GM19463 (cell line): ENCODE measurements around the gene CPED1.
"Not testable (repeated sequence)": the region's sequence is repeated elsewhere in the genome, so short reads cannot be mapped to it uniquely, and the experiment has no call there.

ENCODE experiments used
- ATAC-seq: cut with Tn5 transposase; IDR thresholded peaks from one replicate; pipeline ENCODE4 v1.9.1; 2021; ENCODE audit warnings: mild to moderate bottlenecking, moderate library complexity; ENCODE audit not compliant: unreplicated experiment

CPED1 gene

DNA sequence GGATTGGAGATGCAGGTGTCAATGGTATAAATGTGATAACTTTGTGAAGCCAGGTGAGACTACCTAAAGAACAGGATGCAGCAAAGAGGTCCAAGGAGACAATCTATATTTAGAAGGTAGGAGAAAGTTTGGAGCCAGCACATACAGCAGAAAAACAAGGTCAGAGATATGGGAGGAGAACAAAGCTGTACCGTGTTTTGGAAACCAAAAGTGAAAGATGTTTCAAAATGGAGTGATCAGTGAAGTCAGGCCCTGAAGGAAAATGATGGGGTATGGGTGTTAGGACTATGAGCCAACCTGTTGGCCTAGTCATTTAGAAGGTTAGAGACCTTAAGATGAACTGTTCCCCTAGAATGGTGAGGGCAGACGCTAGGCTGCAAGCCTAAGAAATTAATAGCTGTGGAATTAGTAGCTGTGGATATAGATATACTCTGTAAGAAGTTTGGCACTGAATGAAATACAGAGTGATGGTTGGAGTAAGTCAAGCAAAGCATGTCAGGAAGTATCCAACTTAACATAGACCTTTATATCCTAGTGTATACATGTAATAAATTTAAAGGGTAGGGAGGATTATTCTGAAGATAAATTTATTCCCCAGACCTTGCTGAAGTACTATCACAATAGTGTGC lies 190.5 kb downstream of the CPED1 start:
- peak; percentile 47 for ATAC-seq

DNA sequence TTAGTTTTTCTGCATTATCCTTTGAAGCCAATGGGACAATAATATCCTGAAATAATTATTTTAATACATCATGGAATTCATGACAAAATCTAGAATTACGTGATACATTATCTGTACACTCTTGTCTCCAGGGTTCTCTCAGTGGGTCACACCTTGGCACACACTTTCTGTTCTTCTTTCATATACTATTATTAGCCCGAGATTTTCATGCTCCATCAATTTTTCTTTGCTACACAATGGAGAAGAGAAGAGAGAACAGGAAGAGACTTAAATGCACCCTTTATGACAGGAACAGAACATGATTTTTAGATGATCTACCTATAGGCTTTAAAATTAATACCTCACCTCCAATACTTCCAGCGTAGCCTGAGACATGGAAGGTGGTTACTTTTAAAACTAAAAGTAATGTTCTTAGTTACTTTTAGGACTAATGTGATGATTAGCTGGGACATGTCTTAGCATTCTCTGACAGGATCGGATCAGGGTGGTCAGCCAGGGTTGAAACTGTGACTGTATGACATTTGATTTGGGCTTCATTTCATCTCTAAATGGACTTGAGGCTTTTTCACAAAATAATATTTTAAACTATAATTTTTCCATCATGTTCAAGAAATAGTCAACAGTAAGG lies 192.0 kb downstream of the CPED1 start:
- ATAC-seq = peak; percentile 83

DNA sequence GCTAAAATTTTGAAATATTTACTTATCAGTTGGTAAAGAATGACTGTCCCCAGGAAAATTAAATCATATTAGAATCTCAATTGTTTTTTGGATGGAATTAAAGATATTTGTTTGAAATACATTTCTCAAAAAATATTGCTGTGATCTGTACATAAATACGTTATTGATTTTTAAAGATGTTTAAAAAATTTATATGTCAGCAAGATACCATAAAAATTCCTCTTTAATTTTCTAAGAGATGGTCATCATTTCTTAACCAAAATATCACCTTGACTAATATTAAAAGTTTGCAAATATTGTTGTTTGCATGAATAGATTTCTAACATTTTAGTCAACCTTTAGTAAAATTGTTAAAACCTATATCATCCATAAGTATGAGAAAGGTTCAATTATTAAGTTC lies 192.8 kb downstream of the CPED1 start:
- ATAC-seq = no peak

DNA sequence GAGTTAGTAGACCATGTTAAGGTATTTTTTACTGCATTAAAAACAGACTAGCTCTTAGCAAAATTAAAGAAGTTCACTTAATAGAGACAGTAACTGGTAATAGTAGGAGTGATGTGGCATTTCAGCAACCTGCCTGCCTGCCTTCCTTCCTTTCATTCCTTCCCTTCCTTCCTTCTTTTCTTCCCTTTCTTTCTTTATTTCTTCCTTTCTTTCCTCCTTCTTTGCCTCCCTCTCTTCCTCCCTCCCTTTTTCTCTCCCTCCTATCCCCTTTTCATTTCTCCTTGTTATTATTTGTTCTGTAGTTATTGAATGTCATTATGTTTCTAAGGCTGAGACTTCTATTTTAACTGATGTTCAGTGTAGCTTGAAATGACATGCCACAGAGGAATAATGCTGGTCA lies 193.8 kb downstream of the CPED1 start:
- no peak for ATAC-seq

DNA sequence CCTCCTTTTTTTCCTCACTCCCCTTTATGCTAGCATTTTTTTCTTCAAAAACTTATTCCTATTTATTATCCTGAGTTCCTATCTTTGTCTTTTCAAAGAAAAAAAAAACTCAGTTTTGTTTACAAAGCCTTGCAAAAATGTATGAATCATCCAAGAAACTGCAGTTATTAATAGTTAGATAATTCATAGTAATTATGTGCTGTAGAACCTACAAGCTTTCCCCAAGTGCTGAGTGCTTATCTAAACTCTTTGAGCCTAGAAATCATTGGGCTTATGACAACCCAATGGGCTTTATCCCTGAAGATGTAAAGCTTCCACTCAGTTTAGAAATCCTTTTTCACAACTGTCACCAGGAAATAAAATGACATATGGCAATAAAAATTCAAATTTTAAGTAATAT lies 194.4 kb downstream of the CPED1 start:
- no peak for ATAC-seq

DNA sequence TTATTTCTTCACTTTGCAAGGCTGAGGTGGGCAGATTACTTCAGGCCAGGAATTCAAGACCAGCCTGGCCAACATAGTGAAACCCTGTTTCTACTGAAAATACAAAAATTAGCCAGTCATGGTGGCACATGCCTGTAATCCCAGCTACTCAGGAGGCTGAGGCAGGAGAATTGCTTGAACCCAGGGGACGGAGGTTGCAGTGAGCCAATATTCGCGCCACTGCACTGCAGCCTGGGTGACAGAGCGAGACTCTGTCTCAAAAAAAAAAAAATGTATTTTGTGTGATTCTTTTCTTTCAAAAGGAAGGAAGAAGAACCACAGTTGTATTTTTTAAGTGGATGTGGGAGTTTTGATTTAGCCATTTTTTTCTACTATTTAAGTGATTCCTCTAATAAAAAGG lies 195.4 kb downstream of the CPED1 start:
- not testable (repeated sequence) for ATAC-seq

DNA sequence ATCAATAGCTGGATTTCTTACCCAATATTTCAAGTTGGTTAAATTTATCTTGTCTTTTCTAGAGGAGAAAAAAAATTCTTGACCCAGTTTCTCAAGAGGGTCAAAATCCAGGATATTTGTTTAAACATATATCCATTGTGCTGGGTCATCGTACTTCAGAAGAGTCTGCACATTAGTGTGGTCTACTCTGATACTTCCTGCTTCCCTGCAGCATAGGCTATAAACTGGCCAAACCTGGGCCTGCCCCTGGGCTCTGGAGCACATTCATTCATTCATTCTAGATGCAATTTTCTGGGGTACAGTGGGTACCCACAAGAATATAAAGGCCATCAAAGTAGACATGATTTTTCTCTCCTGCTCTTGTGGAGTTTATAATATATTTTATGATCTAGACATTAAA lies 198.2 kb downstream of the CPED1 start:
- no peak for ATAC-seq

DNA sequence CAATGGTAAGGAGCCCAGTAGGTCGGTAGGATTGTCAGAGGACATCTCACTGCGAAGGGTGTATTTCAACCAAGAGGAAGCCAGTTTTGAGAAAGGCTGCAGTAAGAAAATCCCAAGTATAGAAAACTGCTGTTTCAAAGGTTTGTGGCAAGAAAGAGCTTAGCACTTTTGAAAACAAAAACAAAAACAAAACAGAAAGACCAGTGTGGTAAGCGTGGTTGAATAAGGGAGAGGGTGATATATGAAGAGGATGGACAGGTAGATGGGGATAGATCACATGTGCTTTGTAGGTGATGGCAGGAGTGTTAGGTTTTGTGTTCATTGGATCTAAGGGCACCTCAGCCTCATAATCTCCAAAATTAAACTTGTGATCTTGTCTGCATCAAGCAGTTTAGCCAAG lies 198.7 kb downstream of the CPED1 start:
- peak; percentile 80 for ATAC-seq

DNA sequence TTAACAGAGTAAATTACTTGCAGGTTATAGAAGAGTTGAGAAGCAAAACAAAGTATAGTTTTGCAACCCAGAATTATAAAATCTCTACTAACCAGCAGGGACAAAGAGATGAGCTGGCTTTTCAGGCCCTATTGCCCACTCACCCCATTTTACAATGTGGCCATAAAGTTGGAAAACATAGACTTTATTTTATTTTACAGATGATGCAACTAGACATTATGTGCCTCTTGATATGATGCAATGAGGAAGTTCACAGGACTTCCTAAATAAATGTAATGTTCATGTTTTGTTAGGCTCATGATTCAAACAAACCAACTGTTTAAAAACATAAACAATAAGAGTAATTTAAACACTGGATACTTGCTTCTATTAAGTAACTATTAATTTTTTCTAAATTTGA lies 199.2 kb downstream of the CPED1 start:
- ATAC-seq = no peak

DNA sequence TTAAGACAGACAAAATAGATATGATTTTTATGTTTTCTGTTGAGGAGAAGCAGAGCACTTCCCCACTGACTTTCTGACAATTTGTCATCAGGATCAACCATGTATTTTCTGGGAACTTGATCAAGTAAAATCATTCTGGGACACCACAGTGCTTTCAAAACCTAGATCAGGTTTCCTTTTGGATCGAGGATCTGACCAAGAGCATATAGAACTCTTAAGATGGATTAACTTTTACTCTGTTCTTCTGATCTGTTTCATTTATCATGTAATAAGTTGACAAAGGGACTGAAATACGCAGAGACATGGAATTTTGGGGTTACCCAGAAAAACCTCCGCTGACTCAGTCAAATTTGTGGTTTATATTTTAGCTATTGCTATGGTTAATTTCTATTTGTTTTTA lies 204.3 kb downstream of the CPED1 start:
- no peak for ATAC-seq

DNA sequence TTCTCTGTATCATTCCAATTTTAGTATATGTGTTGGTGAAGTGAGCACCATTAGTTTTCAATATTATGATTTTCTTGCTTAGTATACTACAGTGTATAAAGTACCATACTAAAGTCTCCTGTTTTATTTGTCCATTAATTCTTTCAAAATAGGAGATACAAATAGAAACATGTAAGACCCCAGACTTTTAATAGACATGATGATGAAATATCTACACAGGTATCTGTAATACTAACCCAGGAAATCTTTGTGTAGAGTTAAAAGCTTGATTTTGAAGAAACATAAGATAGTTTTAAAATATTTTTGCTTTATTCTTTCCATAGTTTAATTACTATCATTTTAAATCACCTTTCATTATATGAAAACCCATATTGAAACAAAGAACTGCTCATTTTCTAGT lies 206.5 kb downstream of the CPED1 start:
- no peak for ATAC-seq

DNA sequence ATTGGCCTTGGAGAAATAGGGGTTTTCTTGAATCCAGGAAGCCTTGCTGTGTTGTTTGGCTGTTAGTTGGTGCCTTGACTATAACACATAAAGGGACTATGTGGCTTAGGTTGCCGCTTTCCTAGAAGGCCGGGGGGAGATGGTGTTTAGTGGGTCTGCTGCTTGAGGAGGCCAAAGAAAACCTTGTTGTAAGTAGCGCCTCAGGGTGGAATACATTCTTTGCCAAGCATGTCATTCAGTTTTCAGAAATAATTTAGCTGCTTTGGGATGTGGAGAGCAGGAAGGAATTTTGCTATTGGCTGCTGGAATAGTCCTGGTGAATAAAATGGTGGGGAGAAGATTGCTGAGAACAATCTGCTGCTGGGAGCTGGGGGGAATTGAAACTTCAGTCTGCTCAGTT lies 207.4 kb downstream of the CPED1 start:
- no peak for ATAC-seq

DNA sequence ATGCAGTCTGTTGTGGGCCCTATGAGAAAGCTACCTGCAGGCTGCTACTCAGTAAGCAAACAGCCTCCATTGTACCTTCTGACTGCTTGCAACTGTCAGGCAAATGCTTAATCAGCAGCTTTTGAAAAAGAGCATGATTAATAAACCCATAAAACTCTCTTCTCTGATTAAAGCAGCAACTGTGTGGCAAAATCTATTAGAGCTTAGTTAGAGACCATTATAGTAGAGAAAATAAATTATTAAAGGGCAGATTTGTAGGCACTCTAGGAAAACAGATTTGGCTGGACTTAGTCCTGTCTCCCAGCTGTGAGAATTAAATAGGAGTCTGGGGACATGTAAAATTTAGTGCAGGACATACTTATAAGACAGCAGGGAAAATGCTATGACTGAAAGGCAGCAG lies 207.8 kb downstream of the CPED1 start:
- ATAC-seq = no peak

DNA sequence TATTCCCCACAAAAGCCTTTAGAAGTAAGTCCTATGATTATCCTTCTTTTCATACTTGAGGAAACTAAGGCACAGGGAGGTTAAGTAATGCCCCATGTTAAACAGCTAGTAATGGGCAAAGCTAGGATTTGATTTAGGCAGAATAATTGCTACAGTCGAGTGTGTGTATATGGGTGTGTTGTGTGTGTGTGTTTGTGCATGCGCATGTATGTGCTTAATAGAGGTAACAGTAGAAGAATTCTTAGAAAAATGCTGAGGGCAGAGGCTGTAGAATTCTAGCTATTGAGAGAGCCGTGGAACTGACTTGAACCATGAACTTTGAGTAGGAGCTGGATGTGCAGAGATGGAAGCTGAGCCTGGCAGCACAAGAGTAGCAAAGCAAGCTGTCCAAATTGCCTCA lies 208.9 kb downstream of the CPED1 start:
- no peak for ATAC-seq

DNA sequence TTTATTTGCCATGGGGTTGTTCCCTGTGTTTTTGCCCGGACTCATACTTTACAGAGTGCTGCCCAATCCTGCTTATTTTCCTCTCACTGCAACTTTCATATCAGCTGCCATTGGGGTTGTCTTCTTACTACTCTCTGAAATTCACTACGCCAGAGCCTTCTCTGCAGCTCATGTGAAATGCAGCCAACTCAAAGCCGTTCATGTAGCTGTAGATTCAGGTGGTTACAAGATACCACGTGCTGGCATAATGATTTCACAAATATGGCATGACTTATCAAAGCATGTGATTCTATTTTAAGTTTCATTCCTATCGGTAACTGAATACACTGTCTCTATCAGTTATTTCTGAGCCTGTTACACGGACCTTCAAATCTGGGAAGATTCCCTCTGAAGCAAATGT lies 210.0 kb downstream of the CPED1 start:
- no peak for ATAC-seq

DNA sequence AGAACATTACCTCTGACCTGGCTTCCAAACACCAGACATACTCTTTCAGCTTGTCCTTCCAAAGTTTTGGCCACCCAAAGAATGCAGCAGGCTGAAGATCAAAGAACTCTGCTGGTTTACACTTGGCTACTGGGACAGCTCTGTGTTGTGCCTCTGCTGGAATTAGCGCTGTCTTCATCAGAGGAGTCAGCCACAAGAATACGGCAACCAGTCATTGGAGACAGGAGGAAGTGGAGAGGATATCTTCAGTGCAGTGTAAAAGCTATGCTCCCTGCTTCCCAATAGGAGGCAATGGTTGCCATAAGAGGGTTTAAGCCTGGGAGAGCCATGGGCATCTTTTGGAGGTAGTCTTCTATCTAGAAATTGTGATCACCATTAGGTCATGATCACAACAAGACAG lies 213.6 kb downstream of the CPED1 start:
- no peak for ATAC-seq

DNA sequence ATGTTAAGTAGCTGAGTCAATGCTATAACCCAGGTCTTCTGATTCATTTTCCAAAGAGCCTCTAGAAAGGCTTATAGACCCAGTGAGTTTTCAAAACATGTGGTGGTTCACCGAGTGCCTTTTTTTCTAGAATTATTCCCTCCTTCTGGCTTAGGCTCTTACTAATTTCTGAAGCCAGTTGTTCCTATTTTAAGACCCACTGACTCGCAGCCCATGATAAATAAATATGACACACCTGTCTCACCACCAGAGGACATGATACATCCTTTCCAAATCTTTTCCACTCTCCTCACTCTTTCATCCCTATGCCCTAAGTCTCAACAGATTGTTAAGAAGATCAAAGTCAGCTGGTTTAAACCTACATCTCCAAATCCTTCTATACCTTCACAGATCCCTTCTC lies 214.3 kb downstream of the CPED1 start:
- ATAC-seq = no peak

DNA sequence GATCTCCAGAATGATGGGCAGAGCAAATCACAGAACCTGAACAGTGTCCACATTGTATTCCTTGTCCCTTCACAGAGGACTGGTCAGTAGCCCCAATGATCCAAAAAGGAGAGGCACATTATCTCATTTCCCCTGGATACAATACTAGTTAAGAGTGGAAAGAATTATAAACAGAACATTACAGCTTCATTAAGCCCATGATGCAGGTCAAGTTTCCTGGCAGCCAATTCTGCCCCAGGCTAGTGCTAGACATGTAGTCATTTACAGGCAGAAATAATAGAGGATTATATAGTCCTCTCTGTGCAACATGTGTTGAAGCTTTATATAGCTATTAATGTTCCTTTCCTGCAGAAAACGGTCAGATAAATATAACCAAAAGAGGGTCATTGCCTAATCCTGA lies 216.0 kb downstream of the CPED1 start:
- ATAC-seq = no peak

DNA sequence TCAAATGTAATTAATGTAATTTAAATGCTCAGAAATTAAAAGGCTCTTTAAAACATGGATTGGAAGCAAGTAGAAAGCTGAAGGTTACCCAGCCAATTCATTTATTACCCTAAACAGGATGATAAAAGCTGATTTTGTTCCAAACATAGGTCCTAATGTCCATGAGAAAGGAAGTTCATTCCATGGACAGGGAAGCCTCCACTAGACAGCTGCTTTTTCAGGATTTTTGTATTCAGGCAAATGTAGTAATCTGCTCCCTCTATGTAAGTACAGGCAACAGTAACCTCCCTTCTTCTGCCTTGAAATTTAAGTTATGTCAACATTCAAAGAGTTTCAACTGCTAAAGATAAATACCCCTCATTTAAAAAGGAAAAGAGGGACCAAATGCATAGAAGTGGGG lies 217.3 kb downstream of the CPED1 start:
- no peak for ATAC-seq

DNA sequence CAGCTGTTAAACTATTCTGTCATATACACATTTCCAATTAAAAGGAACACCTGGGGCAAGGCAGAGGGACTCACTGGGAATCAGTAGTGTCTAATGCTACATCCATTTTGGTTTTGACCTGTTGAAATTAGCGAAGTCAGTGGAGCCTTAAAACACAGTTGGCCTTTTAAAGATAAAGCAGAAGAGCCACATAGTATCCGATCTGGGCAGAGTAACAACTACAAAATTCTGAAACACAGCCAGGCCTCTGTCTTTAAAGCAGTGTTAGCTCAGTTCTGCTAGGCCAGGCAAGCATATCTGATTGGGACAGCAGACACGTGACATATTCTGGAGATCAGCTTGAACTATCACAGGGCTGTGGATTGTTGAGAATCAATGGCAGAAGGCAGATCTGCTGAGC lies 222.7 kb downstream of the CPED1 start:
- no peak for ATAC-seq

DNA sequence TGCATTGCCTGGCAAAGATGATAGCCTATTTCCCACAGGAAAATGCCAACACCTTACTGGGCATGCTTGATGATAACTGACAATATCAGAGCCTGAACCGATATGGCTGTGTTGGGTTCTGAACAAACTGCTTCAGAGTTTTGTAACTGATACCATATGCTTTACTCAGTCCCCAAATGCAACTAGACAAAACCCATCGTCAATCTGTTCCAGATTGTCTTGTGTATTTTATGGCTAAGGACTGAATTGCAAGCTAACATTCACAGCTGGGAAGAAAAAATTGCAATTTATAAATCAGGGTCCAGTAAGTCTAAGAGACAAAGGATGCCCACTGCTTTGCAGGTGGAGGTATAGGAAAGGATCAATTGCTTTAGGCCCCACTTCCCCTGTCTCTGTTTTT lies 223.5 kb downstream of the CPED1 start:
- ATAC-seq = no peak

DNA sequence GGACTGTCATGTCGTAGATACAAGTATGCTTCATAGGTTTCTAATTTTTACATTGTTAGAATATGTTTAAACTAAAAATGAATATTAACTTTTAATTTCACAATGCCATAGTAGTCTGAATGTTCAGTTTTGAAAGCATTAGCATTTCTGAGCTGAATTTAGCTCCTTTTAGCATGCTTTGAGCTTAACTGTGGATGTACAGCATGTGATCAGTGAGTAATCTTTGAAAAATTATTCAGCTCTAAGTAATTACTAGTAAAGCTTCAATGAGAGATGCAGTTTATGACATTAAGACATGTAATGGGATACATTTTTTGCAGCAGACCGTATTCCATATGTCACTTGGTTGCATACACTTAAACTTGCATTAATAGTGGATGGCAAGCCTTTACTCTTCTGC lies 226.1 kb downstream of the CPED1 start:
- no peak for ATAC-seq

DNA sequence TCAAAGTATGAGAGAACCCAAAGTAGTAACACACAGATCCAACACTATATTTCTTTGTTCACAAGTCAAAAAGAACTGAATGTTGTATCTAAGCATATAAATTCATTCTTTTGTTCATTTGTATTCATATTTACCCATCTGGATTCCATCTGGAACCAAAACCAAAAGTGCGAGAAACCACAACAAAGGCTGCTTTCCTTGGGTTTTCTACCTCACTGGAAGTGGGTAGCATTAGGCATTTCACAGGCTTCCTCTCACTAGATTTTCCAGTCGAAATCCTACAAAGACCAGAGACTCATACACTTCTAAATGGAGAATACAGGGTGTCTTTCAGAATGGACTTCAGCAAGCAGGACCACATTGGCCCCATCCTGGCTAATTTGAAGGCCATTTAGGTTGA lies 230.5 kb downstream of the CPED1 start:
- no peak for ATAC-seq
